Activated T-cell treated with anti-CD3 and anti-CD28 coated beads, Interleukin-2, amount 50 U/mL, for 24 hours (primary cell): ENCODE data around the gene ANKS1B.
"Not testable (repeated sequence)": the region's sequence is repeated elsewhere in the genome, so short reads cannot be mapped to it uniquely, and the experiment has no call there.

Experiments used
- DNase-seq: peaks from one replicate; pipeline ENCODE4 v3.0.0-alpha.2; 2020
- H3K27ac Mint-ChIP-seq: 2 replicates; pipeline ENCODE4 v1.8.0; 2020; ENCODE audit warnings: mild to moderate bottlenecking, mixed read lengths
- H3K27me3 Mint-ChIP-seq: 2 replicates; pipeline ENCODE4 v1.8.0; 2020; ENCODE audit warnings: mixed read lengths
- H3K36me3 Mint-ChIP-seq: 2 replicates; pipeline ENCODE4 v1.8.0; 2020; ENCODE audit warnings: low read depth, mixed read lengths
- H3K4me1 Mint-ChIP-seq: 2 replicates; pipeline ENCODE4 v1.8.0; 2020; ENCODE audit warnings: low read depth, mixed read lengths
- H3K4me3 Mint-ChIP-seq: 2 replicates; pipeline ENCODE4 v1.8.0; 2020; ENCODE audit warnings: mild to moderate bottlenecking, moderate library complexity, mixed read lengths
- H3K9me3 Mint-ChIP-seq: 2 replicates; pipeline ENCODE4 v1.8.0; 2020; ENCODE audit warnings: mixed read lengths

Gene ANKS1B

DNA sequence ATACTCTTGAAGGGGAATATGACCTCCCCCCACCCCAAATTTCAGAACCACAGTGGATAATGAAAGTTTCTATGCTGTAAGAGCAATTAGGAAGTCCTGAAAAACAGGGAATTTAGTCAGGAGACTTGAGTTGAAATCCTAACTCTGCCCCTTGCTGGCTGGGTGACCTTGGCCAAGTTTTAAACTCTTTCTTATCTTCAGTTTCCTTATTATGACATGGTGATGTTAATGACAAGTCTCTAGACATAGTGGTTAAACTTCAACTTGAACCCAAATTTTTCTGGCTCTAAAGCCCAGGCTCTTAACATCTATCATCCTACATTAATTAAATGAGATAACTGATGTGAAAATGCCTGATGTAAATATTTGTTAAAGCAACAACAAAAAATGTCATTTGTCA, 1013.8 kb downstream of the ANKS1B start:
- DNase-seq = no peak
- Mint-ChIP-seq H3K9me3 (no peaks in the 10 kb centered on the region), H3K4me3 (no peak overlapping the region), H3K4me1 (no peaks in the 10 kb centered on the region), H3K27ac (no peak overlapping the region), H3K27me3 (no peaks in the 10 kb centered on the region), H3K36me3 (no peaks in the 10 kb centered on the region)

DNA sequence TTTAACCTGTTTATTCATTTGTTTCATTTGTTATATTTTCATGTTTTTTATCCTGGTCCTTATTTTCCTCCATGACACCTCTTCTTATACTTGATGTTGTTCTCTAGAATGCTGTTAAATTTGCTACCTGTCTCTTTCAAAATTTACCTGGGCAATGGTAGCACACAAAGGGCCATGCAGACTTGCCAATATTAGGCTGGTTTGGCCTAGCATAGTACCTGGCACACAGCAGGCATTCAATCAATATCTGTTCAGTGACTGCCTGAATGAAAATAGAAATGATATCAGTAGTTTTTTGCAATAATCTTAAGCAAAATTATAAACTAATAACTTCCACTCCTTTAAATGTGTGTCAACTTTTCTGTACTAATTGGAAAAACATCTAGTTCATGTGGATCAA, 1014.5 kb downstream of the ANKS1B start:
- DNase-seq = no peak
- no peaks in the 10 kb centered on the region for H3K9me3 Mint-ChIP-seq
- no peaks in the 10 kb centered on the region for H3K4me1 Mint-ChIP-seq
- H3K36me3 Mint-ChIP-seq = no peaks in the 10 kb centered on the region
- no peak overlapping the region for H3K27ac Mint-ChIP-seq
- H3K27me3 Mint-ChIP-seq = no peaks in the 10 kb centered on the region
- H3K4me3 Mint-ChIP-seq = no peak overlapping the region

DNA sequence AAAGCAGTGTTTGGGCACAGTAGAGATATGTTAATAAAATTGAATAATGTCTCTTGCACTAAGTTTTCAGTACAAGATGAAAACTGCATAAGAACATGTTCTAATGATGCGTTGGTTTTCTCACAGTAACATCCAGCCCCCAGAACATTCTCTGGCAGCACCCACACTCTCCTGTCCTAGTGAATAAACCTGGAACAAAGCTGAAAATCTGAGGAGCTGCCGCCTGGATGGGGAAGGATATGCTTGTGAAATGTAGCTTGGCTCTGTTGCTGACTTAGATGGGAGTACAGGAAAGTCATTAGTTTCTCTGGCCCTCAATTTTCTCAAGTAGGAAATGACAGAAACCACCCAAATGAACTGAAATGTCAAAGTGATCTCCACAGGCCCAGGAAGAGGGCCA, 1015.8 kb downstream of the ANKS1B start:
- Mint-ChIP-seq H3K27me3 (no peaks in the 10 kb centered on the region), H3K9me3 (no peaks in the 10 kb centered on the region), H3K27ac (no peak overlapping the region), H3K4me1 (no peaks in the 10 kb centered on the region), H3K4me3 (no peak overlapping the region), H3K36me3 (no peaks in the 10 kb centered on the region)
- no peak for DNase-seq

DNA sequence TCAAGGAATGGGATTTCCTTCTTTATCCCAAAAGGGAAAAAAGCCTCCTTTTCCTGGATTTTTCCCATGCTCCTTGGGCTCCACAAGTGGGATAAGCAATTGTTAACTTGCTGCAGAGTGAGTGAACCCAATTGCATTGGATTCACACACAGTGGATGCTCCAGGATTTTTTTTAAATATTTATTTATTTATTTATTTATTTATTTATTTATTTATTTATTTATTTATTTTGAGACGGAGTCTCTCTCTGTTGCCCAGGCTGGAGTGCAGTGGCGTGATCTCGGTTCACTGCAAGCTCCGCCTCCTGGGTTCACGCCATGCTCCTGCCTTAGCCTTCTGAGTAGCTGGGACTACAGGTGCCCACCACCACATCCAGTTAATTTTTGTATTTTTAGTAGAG, 1027.6 kb downstream of the ANKS1B start:
- H3K27me3 Mint-ChIP-seq = not testable (repeated sequence)

DNA sequence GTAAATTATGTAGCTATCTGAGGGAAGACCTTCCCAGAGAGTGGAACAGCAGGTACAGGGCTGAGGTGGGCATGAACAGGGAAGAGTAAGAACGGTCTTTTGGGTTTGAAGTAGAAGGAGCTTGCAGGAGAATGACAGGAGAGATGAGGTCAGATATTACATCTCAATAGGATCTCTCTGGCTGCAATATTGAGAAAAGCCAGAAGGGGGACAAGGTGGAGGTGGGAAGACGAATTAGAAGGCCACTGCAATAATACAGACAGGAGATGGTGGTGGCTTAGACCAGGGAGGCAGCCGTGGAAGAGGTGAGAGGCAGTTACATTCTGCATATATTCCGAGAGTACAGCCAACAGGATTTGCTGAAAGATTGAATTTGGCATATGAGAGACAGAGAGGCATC, 1029.5 kb downstream of the ANKS1B start:
- no peaks in the 10 kb centered on the region for H3K4me1 Mint-ChIP-seq
- H3K9me3 Mint-ChIP-seq = peaks cover 2% of the 10 kb centered on the region
- no peak overlapping the region for H3K4me3 Mint-ChIP-seq
- H3K27ac Mint-ChIP-seq = no peak overlapping the region
- H3K27me3 Mint-ChIP-seq = peaks cover 4% of the 10 kb centered on the region
- no peaks in the 10 kb centered on the region for H3K36me3 Mint-ChIP-seq
- no peak for DNase-seq

More for the DNA sequence above, 1027.6 kb downstream of the ANKS1B start:
- not testable (repeated sequence) for H3K4me3 Mint-ChIP-seq, H3K36me3 Mint-ChIP-seq, H3K4me1 Mint-ChIP-seq, DNase-seq, H3K27ac Mint-ChIP-seq
- H3K9me3 Mint-ChIP-seq = peaks cover 10% of the 10 kb centered on the region

DNA sequence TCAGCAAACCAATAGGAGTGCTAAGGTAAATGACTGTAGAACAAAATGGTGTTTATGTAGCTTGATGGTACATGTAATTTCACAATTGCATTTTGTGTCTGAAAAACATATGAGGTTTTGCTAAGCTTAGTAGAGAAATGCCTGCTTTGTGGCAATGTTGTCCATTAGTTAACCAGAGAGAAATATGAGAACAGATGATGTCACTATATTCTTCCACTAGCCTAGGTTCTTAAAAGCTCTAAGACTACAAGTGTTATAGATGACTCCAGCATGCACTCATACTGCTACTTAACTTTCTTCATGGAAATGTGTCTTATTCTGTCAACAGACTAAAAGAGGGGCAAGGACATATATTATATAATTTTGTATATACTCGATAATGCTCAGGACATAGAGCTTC, 1030.2 kb downstream of the ANKS1B start:
- H3K27me3 Mint-ChIP-seq = peaks cover 4% of the 10 kb centered on the region
- no peaks in the 10 kb centered on the region for H3K36me3 Mint-ChIP-seq
- no peaks in the 10 kb centered on the region for H3K9me3 Mint-ChIP-seq
- no peaks in the 10 kb centered on the region for H3K4me1 Mint-ChIP-seq
- no peak overlapping the region for H3K27ac Mint-ChIP-seq
- no peak overlapping the region for H3K4me3 Mint-ChIP-seq
- DNase-seq = no peak

DNA sequence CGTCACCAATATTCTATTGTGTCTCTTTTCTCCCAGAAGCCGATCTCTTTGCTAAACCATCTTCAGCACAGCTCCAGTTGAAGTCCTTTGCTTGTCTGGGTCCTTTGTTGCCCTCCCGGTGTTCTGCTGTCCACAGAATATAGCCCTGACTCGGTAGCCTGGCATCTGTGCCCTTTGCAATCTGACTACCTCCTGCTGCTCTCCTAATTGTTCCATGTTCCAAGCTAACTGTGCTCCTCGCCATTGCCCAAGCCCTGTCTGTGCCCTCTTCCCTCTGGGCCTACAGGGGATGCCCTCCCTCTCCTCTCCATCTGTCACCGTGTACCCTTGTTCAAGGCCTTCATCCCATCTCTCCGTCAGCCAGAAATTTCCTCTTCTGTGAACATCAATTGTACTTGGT, 1033.3 kb downstream of the ANKS1B start:
- Mint-ChIP-seq H3K36me3 (no peaks in the 10 kb centered on the region), H3K4me3 (no peak overlapping the region), H3K4me1 (no peaks in the 10 kb centered on the region), H3K27ac (no peak overlapping the region), H3K27me3 (no peaks in the 10 kb centered on the region), H3K9me3 (no peaks in the 10 kb centered on the region)
- no peak for DNase-seq

DNA sequence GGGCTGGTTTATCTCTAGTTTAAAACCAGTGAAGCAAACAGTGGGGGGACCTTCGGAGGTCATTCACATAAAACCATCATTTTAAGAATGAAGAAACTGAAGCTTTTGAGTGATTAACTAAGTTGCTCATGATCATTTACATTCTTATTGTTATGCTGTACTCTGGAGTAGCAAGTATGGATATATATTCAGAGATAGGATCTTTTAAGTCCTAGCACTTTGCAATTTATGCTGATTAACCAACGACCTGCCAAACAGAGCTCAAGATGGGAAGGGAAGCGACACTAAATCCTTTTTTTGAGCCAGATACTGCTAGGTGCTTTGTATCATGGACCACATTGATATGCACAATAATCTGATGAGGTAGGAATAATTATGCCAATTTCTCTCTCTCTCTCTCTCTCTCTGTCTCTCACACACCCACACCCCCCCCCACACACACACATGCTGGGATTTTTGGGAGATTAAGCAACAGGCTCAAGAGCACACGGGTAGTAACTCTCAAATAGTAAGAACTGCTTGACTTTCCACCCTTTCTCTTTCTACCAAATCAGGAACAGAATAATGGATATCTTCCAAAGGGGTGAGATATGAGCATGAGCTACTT, 1036.3 kb downstream of the ANKS1B start:
- DNase-seq = no peak
- Mint-ChIP-seq H3K4me1 (no peaks in the 10 kb centered on the region), H3K4me3 (no peak overlapping the region), H3K9me3 (no peaks in the 10 kb centered on the region), H3K27ac (no peak overlapping the region), H3K27me3 (no peaks in the 10 kb centered on the region), H3K36me3 (no peaks in the 10 kb centered on the region)

DNA sequence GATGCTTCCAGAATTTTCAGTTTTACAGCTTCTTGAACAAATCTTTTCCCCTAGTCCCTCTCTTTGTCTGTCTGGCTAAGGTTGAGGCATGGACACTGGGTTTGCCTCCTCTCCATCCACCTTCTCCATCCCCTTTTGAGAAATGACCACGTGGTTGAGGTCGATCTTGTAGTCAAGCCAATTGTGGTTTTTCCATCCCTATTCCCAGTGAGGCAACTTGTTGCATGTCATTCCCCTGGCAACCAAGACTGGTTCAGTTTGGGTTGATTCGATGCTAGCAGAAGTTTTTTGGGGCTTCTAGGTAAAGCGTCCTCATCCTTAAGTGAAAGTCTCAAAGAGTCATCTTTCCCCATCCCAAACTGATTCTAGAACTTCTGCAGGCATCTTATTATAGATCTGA, 1038.9 kb downstream of the ANKS1B start:
- H3K27ac Mint-ChIP-seq = no peak overlapping the region
- no peaks in the 10 kb centered on the region for H3K27me3 Mint-ChIP-seq
- H3K4me1 Mint-ChIP-seq = no peaks in the 10 kb centered on the region
- DNase-seq = no peak
- no peak overlapping the region for H3K4me3 Mint-ChIP-seq
- H3K9me3 Mint-ChIP-seq = no peaks in the 10 kb centered on the region
- H3K36me3 Mint-ChIP-seq = no peaks in the 10 kb centered on the region

DNA sequence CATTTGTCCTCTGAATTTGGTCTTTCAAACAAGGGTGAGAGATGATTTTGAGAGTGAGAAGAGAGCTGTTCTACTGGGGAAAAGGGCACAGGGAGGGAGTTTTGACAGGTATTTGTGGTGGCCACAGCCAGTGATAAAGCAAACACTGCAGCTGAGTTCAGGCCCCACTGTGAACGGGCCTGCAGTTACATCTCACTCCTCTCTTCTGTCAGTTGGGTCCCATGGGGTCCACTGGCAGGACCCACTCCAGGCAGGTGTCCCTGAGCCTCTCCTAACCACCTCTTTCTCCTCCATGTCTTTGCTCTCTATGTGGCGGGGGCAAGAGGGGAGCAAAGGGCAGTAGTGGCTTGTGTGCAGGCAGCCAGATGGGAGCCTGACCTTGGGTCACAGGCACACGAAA, 1044.8 kb downstream of the ANKS1B start:
- Mint-ChIP-seq H3K4me3 (no peak overlapping the region), H3K27me3 (peaks cover 18% of the 10 kb centered on the region), H3K36me3 (no peaks in the 10 kb centered on the region), H3K9me3 (peaks cover 4% of the 10 kb centered on the region), H3K27ac (no peak overlapping the region), H3K4me1 (no peaks in the 10 kb centered on the region)
- no peak for DNase-seq

DNA sequence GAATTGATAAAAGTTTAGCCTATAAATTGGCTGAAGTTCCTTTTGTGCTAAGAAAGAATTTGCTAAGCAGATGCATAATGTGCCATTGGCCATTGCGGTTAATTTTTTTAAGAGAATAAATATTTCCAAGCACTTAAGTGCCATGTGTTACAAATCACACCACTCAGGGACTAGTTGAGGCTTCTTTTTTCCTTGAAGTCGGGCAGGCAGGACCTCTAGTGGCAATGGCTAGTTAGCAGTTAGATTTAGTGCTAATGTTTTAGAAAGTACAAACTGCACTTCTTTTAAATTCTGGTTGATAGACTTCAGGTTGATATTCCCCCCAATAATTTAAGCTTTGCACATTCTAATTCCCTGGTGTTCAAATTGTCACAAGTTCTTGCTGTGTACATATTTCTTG, 1045.4 kb downstream of the ANKS1B start:
- Mint-ChIP-seq H3K27ac (no peak overlapping the region), H3K4me1 (no peaks in the 10 kb centered on the region), H3K4me3 (no peak overlapping the region), H3K9me3 (peaks cover 4% of the 10 kb centered on the region), H3K36me3 (no peaks in the 10 kb centered on the region), H3K27me3 (peaks cover 18% of the 10 kb centered on the region)
- no peak for DNase-seq

DNA sequence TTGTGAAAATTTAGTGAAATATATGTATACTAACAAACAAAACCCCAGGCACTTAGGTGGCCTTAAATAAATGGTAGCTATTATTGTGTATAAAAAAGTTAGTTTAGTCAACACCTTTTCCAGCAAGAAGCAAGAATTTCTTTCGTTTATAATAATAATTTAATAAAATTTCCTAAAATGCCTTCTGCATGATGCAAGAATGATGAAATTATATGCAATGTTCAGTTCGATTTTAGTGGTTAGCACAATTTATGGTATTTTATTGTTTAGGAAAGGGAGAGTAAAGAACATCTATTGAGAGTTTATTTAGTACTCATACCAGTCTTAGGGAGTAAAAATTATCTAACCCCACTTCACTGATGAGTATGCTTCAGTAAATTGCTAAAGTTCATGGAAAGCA, 1048.9 kb downstream of the ANKS1B start:
- Mint-ChIP-seq H3K36me3 (no peaks in the 10 kb centered on the region), H3K4me1 (no peaks in the 10 kb centered on the region), H3K27me3 (peaks cover 18% of the 10 kb centered on the region), H3K27ac (no peak overlapping the region), H3K4me3 (no peak overlapping the region), H3K9me3 (peaks cover 4% of the 10 kb centered on the region)
- no peak for DNase-seq

DNA sequence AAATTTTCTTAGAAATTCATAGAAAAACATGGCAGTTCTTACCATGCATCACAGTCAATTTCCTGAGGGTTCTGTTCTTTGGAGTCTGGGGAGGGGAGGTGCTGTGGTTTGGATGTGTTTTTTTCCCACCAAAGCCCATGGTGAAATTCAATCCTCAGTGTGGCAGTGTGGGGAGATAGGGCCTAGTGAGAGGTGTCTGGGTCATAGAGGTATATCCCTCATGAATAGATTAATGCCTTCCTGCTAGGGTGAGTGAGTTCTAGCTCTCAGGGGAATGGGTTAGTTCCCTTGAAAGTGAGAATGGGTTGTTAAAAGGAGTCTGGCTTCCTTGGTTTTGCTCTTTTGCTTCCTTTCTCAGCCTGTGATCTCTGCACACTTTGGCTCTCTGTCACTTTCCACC, 1061.9 kb downstream of the ANKS1B start:
- Mint-ChIP-seq H3K36me3 (no peaks in the 10 kb centered on the region), H3K9me3 (no peaks in the 10 kb centered on the region), H3K4me3 (no peak overlapping the region), H3K27me3 (peaks cover 16% of the 10 kb centered on the region), H3K27ac (no peak overlapping the region), H3K4me1 (no peaks in the 10 kb centered on the region)
- DNase-seq = no peak

DNA sequence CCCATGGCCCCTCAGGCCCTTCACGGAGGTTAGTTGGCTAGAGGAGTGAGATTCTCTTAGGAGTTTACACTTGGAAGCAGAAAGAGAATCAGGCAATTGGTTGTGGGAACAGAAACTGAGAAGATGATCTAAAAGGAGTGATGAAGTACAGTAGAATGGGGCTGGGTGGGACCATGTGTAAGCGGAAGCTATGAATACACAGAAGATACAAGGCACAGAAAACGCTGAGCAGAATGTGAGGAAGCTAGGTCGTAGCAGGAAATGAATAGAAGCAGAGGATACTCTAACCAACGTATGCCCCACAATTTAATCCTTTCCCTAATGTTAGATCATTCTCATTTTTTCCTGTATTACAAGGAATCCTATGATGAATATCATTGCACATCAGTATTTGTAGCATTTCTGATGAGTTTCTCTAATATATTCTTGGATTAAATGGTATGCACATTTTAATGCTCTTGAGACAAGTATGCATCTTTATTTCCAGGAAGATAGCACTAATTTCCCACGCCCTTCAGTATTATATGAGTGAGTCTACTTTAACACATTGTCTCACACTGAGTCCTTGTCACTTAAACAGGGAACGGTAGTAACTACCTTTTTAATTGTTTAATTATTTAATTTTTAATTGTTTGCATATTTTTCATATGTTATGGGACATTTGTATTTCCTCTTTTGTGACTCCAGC, 1066.4 kb downstream of the ANKS1B start:
- DNase-seq = no peak
- no peak overlapping the region for H3K4me3 Mint-ChIP-seq
- H3K27me3 Mint-ChIP-seq = peaks cover 7% of the 10 kb centered on the region
- no peaks in the 10 kb centered on the region for H3K9me3 Mint-ChIP-seq
- no peaks in the 10 kb centered on the region for H3K4me1 Mint-ChIP-seq
- H3K36me3 Mint-ChIP-seq = no peaks in the 10 kb centered on the region
- H3K27ac Mint-ChIP-seq = no peak overlapping the region

DNA sequence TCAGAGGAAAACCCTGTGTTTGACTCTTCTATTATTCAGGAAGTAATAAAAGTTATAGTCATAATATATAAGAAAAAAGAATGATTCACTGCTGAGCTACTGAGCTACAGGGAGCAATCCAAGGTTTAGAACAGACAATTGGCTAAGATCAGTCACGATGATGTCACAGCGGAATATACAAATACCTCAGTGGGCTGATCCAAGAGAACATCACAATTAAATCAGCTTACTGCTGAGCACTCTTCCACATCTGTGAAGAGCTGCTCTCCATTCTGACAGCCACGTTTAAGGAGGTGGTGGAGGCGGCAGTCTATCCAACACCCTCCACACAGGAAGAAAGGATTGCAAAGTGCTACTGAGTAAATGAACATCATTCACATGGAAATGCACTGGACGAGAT, 1068.6 kb downstream of the ANKS1B start:
- Mint-ChIP-seq H3K4me3 (no peak overlapping the region), H3K27me3 (peaks cover 7% of the 10 kb centered on the region), H3K36me3 (no peaks in the 10 kb centered on the region), H3K9me3 (no peaks in the 10 kb centered on the region), H3K4me1 (no peaks in the 10 kb centered on the region), H3K27ac (no peak overlapping the region)
- DNase-seq = no peak
